ENCODE results near the gene SNRPA.
A peak's percentile ranks its signal among the peaks of the same experiment; 100 is the strongest.

Gene SNRPA

DNA sequence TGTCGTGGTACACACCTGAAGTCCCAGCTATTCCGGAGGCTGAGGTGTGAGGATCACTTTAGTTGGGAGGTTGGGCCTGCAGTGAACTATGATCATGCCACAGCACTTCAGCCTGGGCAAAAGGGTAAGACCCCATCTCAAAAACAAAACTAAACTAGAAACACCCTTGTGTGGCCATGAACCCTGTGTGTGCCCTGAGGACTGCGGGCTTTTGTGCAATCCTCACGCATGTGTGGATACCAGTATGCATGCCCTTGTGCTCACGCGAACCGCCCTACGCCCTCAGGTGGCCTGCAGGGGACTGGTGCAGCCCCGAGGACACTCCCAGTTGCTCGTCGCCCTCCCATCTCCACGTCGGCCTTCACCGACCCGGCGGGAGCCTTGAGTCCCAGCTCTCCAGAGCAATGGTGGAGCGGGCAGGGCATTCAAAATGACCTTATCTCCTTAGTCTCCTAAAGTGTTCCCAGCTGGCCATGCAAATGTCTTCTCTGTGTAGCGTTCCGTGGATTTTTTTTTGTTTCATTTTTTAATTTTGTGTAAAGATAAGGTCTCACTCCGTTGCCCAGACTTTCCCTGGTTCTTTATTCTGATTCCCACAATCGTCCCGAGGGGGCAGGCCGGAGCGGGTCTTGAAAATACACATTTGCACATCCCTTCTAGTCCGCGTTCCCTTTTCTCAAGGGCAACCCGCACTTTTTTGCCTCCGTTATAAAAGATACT is 47.1 kb downstream of the SNRPA start:
- peak; percentile 80 for DNase-seq (ENCODE audit: low spot score)
- in situ Hi-C loops (cut with MboI; ENCODE audit: low pct_unique_long_range_greater_than_20kb, low sequenced_read_pairs, unreplicated experiment): no loop called here

DNA sequence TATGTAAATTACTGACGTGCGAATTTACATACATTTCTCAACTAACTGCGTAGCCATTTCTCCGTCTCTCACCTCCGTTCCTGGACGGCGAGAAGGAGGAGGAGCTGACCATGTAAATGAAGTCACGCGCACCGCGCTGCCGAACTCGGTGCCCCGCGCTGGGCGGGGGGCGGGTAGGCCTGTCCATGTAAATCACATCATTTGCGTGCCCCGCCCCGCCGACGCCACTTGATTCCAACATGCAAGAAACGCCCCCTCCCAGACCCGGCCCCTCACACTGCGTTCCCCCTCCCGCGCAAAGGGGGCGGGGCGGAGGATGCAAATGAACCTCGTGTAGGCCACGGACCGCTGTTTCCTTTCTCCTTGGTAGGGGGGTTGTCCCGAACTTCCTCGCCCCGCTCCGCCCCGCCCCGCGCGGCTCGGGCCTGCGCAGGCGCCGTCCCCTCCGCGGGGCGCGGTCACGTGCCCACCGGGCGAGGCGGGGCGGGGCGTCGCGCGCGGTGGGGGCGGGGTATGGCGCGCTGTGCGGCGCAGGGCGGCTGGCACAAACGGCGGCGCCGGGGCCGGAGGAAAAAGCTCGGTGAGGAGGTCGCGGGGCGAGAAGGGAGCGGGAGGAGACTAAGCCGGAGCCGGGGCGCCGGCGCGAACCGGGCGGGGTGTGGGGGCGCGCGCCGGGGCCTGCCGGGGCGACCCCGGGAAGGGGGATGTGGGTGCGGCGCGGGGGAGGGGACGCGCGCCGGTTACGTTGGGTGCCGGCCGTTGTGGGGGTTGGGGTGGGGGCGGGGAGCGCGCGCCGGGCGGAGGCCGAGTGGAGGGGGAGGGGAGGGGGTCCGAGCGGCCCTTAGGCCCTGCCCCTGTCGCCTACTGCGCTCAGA is 47.9 kb downstream of the SNRPA start, which contains the start of gene EGLN2:
EGLN2 (plus strand) TSS at position 509 of the 875 bp plus-strand sequence. CDS start 1,382 bp downstream, outside the sequence.
- DNase-seq (ENCODE audit: low spot score): peak; percentile 98
- in situ Hi-C loops (cut with MboI; ENCODE audit: low pct_unique_long_range_greater_than_20kb, low sequenced_read_pairs, unreplicated experiment): no loop called here
- TF ChIP-seq, protein P1, sequence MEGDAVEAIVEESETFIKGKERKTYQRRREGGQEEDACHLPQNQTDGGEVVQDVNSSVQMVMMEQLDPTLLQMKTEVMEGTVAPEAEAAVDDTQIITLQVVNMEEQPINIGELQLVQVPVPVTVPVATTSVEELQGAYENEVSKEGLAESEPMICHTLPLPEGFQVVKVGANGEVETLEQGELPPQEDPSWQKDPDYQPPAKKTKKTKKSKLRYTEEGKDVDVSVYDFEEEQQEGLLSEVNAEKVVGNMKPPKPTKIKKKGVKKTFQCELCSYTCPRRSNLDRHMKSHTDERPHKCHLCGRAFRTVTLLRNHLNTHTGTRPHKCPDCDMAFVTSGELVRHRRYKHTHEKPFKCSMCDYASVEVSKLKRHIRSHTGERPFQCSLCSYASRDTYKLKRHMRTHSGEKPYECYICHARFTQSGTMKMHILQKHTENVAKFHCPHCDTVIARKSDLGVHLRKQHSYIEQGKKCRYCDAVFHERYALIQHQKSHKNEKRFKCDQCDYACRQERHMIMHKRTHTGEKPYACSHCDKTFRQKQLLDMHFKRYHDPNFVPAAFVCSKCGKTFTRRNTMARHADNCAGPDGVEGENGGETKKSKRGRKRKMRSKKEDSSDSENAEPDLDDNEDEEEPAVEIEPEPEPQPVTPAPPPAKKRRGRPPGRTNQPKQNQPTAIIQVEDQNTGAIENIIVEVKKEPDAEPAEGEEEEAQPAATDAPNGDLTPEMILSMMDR (IDR thresholded peaks at IDR 0.05; ENCODE audit: extremely low read depth, insufficient read depth, missing control alignments): no peak

More for the DNA sequence above, 47.1 kb downstream of the SNRPA start:
- TF ChIP-seq, protein P1 (IDR thresholded peaks at IDR 0.05; ENCODE audit: extremely low read depth, insufficient read depth, missing control alignments): peak; percentile 48

DNA sequence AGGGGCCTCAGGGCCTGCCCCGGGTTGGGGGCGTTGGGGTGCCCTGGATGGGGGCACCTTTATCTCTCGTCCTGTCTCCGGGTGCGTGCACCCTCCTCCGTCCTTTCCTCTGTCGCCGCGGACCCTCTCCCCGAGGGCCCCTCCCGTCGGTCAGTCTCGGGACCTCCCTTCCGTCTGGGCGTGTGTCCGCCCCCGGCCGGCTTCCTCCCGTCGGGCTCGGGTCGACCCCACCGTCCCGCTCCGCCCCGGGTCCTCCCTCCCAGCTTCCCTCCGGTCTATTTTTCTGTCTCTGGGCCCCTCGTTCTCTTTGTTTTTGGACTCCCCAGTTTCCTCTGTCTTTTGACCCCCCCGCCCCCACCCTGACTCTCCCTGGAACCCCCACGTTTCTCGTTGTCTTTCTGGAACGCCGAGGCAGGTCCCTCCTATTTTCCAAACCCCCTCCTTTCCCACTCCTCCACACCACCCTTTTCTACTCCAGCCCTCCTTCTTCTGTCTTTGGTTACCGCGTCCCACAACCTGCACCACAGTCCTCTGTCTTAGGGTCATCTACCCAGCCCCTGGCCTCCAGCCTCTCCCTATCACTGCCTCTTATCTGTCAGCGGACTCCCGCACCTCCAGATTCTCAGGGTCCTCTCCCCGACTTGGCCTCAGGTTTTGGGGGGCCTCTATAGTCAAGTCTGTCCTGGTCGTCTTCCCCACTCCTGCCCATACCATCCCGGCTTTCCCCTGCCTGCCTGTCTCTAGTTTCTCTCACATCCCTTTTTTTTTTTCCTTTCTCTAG is 48.7 kb downstream of the SNRPA start:
- in situ Hi-C loops (cut with MboI; ENCODE audit: low pct_unique_long_range_greater_than_20kb, low sequenced_read_pairs, unreplicated experiment): no loop called here
- TF ChIP-seq, protein P1 (IDR thresholded peaks at IDR 0.05; ENCODE audit: extremely low read depth, insufficient read depth, missing control alignments): no peak
- peak; percentile 70 for DNase-seq (ENCODE audit: low spot score)

- DNase-seq (ENCODE audit: low spot score): no peak
- TF ChIP-seq, protein P1 (IDR thresholded peaks at IDR 0.05; ENCODE audit: extremely low read depth, insufficient read depth, missing control alignments): no peak
- in situ Hi-C loops (cut with MboI; ENCODE audit: low pct_unique_long_range_greater_than_20kb, low sequenced_read_pairs, unreplicated experiment): no loop called here
Observed at GRCh38 chr19:40800339-40800996, 49.5 kb downstream of the SNRPA start.

DNA sequence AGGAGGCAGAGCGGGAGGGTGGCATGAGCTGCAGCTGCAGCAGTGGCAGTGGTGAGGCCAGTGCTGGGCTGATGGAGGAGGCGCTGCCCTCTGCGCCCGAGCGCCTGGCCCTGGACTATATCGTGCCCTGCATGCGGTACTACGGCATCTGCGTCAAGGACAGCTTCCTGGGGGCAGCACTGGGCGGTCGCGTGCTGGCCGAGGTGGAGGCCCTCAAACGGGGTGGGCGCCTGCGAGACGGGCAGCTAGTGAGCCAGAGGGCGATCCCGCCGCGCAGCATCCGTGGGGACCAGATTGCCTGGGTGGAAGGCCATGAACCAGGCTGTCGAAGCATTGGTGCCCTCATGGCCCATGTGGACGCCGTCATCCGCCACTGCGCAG is 50.0 kb downstream of the SNRPA start:
- TF ChIP-seq, protein P1 (IDR thresholded peaks at IDR 0.05; ENCODE audit: extremely low read depth, insufficient read depth, missing control alignments): no peak
- DNase-seq (ENCODE audit: low spot score): no peak
- in situ Hi-C loops (cut with MboI; ENCODE audit: low pct_unique_long_range_greater_than_20kb, low sequenced_read_pairs, unreplicated experiment): no loop called here
